Measurements from ENCODE around the gene C7orf25. TPM values are rescaled to one million over a fixed set of nuclear protein-coding genes. Genes with fewer than 3 reads are reported as not detected.

Gene C7orf25
- total and polyA plus RNA-seq, 4 donors: 0.88 to 7.4 (median 2.1) TPM

DNA sequence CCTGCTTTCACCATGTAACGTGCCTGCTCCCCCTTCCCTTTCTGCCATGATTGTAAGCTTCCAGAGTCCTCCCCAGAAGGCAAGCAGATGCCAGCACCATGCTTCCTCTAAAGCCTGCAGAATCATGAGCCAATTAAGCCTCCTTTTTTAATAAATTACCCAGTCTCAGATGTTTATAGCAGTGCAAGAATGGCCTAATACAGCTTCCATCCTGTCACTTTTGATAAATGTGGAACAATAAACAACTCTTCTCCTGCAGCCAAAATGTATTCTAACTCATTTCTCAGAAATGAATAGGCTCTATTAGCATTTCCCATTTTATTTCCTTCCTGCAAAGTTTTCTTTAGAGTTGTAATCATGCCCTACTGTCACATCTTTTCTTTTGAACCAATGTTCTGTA lies 43.4 kb downstream of the C7orf25 start:
- no peak for DNase-seq (ENCODE audit: low spot score)
- H3K27ac ChIP-seq (ENCODE audit: low read depth in 1 of 2, low read length in 2 of 2): no peak overlapping the region
- no peaks in the 10 kb centered on the region for H3K4me1 ChIP-seq (ENCODE audit: control insufficient read depth in 4 of 4, insufficient read depth in 4 of 4, low read length in 3 of 4)
- peaks cover 0 to 4% (median 0%) of the 10 kb centered on the region in 4 donors for H3K9me3 ChIP-seq (ENCODE audit: control insufficient read depth in 4 of 4, low read length in 3 of 4)
- 85% methylated on average over 1 of the region's 1 CpG for WGBS
- no peak overlapping the region for H3K4me3 ChIP-seq (ENCODE audit: low read depth in 1 of 3, low read length in 3 of 3)
- H3K9ac ChIP-seq (ENCODE audit: low read depth in 1 of 2, low read length in 2 of 2): no peak overlapping the region
- no peaks in the 10 kb centered on the region for H3K27me3 ChIP-seq (ENCODE audit: control insufficient read depth in 4 of 4, insufficient read depth in 4 of 4, low read length in 3 of 4)
- no peaks in the 10 kb centered on the region for H3K36me3 ChIP-seq (ENCODE audit: control insufficient read depth in 4 of 4, insufficient read depth in 3 of 4, low read depth in 1 of 4, low read length in 3 of 4)
- TF ChIP-seq JUND (IDR thresholded peaks at IDR 0.05) (no peak), ZBTB33 (IDR thresholded peaks at IDR 0.05) (no peak), HNF4G (IDR thresholded peaks at IDR 0.05) (no peak), NR2F2 (IDR thresholded peaks at IDR 0.05) (no peak)

Other genes starting within 250 kb of the C7orf25 start
- gene PSMA2, start 20.1 kb upstream of the C7orf25 start, total RNA-seq: 10 to 100 TPM; 24.8 to 64.2 TPM
- 100 to 1,000 TPM in 1 of 2 donors, 10 to 100 TPM in 1; 83.3 to 221 TPM for gene PSMA2, start 20.1 kb upstream of the C7orf25 start, polyA plus RNA-seq
- gene MRPL32, start 20.3 kb upstream of the C7orf25 start, total RNA-seq: 10 to 100 TPM; 23.6 to 42.1 TPM
- 10 to 100 TPM; 53.6 to 94.7 TPM for gene MRPL32, start 20.3 kb upstream of the C7orf25 start, polyA plus RNA-seq
- gene HECW1, start 200.6 kb upstream of the C7orf25 start, total RNA-seq: under 1 TPM in 1 of 2 donors, not detected in 1; 0.05 TPM
- gene HECW1, start 200.6 kb upstream of the C7orf25 start, polyA plus RNA-seq: not detected

Data from liver (tissue), 9 donors.